Choroid plexus epithelial cell (primary cell): ENCODE results near the gene NXPE3.
A peak's percentile ranks its signal among the peaks of the same experiment; 100 is the strongest.

Experiments used
- DNase-seq: peaks from one replicate; pipeline ENCODE4 v3.0.0-alpha.2; 2010; ENCODE audit warnings: low read depth
- H3K4me3 ChIP-seq: 2 replicates; pipeline ENCODE4 v1.5.1; 2011; ENCODE audit warnings: low read depth, mild to moderate bottlenecking, control low read depth, low read length, moderate library complexity
- TF ChIP-seq, protein P1 (sequence below): conservative IDR thresholded peaks from 2 replicates; pipeline ENCODE4 v1.5.1; 2011; ENCODE audit warnings: low read depth, mild to moderate bottlenecking, control low read depth, inconsistent platforms, low read length, moderate library complexity

NXPE3 gene

DNA sequence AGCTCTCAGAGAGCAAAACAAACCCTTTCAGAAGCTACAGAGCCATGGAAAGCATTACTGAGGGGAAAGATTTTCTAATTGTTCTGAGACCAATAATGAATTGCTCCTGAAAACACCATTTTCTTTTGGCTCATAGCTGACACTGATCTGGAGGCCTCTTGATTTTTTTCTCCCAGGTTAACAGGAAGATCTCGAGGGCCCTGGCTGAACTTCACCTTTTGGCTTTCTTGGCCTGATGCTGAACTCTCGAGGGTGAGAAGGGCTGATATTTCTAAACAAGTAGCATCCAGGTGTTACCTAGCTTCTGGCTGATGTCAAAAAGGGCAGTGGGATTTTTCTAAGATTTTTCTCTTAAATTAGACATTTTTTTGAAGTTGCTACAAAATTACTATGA, 50.4 kb downstream of the NXPE3 start:
- TF ChIP-seq, protein P1, sequence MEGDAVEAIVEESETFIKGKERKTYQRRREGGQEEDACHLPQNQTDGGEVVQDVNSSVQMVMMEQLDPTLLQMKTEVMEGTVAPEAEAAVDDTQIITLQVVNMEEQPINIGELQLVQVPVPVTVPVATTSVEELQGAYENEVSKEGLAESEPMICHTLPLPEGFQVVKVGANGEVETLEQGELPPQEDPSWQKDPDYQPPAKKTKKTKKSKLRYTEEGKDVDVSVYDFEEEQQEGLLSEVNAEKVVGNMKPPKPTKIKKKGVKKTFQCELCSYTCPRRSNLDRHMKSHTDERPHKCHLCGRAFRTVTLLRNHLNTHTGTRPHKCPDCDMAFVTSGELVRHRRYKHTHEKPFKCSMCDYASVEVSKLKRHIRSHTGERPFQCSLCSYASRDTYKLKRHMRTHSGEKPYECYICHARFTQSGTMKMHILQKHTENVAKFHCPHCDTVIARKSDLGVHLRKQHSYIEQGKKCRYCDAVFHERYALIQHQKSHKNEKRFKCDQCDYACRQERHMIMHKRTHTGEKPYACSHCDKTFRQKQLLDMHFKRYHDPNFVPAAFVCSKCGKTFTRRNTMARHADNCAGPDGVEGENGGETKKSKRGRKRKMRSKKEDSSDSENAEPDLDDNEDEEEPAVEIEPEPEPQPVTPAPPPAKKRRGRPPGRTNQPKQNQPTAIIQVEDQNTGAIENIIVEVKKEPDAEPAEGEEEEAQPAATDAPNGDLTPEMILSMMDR, result no peak
- no peak for DNase-seq
- peak overlapping the region; percentile 68 for H3K4me3 ChIP-seq

DNA sequence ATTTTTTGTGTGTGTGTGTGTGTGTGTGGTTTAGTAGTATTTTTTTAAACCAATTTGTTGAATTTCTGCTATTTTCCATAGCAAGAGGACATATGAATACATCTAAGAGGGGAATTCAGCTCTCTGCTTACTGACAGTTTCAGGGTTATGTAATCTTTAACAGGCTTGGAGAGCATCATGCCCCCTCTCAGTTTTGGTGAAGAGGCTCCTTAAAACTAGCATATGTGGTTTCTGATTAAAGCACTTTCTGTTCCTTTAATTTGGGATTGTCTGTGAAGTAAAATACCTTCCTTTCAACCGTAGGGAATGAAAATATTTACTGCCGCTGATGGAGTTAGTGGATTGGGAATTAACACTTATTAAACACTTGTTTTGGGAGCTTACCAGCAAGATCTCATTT, 50.9 kb downstream of the NXPE3 start:
- TF ChIP-seq, protein P1, result no peak
- no peak for DNase-seq

DNA sequence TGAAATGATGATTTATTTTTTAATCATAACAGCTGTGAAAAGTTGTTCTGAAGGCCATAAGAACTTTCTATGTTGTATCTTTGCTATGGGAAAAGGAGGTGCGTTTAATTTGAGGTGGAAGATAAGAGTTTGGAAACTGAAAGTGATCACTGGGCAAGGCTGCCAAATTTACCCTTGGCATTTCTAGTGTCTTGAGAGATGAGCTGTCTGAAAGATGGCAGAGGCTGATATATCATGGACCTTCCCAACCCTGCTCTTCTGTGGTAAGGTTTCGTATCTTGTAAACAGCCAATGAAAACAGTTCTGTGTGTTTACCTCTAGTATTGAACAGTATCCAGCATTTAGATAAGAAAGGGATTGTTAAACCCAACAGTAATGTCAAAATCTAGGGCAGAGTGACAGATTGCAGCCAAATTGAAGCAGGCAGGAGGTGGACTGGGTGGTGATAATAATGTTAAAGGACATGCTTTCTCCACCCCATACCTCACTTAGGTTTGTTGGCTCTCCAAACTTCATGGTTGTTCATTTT, 54.5 kb downstream of the NXPE3 start:
- DNase-seq, result no peak
- TF ChIP-seq, protein P1, result no peak

More for the DNA sequence above, 50.9 kb downstream of the NXPE3 start:
- no peak overlapping the region for H3K4me3 ChIP-seq

DNA sequence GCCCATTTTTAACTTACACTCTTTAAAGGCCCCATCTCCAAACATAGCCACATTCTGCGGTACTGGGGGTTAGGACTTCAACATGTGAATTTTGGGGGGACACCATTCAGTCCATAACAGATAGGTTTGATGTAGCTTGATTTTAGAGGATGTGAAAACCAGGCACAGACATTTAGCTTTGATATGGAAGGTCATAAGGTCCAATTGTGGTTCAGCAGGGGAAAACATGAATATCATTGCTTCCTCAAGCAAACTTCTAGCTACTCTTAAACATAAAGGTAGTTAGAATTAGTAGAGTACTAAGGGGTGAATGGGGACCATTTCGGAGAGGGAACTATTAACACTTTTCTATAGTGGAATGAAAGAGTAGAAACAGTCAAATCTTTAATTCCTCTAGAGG, 56.7 kb downstream of the NXPE3 start:
- H3K4me3 ChIP-seq, result no peak overlapping the region
- TF ChIP-seq, protein P1, result no peak
- DNase-seq, result no peak

More for the DNA sequence above, 54.5 kb downstream of the NXPE3 start:
- no peak overlapping the region for H3K4me3 ChIP-seq

DNA sequence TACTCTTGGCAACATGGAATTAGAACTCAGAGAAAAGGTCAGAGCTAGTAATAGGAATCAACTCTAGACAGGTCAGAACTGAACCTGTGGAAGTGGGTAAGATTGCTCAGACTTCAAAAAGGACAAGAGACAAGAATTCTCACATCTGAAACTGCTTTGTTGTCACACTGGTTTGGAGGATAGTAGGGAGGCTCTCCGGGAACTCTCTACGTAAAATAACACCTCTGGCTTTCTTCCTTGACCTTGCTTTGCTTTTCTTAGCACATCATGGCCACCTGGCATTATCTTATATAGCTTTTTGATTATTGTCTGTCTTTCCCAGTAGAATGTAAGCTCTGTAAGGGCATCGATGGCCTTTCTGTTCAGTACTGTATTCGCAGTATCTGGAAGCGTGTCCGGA, 57.1 kb downstream of the NXPE3 start:
- TF ChIP-seq, protein P1, result no peak
- no peak for DNase-seq

DNA sequence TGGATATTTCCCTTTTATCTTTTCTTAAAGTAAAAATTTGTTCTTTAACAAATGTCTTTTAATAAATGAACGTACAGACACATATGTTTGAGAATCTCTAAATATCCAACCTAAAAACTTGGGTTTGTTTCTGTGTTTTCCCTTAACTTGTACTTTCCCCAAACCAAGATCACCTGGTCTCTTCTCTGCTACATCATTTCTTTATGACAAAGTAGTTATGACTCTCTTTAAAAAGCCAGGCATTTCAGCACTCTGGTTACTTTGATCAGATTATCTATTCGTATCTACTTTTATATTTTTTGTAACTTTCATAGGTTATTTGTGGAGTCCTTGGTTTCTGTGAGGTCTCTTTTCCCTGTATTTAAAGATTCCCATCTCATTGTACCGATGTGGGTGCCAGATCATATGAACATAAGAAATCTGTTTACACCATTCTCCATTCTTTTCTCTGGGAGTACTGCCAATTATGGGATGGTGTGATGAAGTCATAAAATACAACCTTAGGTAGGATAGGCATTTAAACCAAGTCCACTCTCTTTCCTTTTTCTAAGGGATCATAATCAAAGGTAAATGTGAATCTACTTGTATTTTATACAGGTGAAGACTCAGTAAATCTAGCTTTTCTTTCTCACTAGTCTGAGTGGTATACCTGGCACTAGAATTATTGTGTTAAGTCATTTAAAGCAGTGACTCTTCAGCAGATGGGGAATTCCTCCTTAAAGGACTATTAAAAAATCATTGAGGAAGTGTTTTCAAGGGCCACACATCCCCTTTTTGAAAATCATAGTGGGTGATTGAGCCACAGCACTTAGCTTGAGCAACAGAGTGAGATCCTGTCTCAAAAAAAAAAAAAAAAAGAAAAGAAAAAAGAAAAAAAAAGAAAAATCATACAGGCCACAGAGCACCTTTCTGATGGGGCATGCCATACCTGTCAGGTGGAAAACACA, 57.9 kb downstream of the NXPE3 start:
- no peak overlapping the region for H3K4me3 ChIP-seq
- DNase-seq, result peak; percentile 94
- TF ChIP-seq, protein P1, result no peak

More for the DNA sequence above, 57.1 kb downstream of the NXPE3 start:
- no peak overlapping the region for H3K4me3 ChIP-seq
